HFFc6 (cell line): ENCODE results near the gene CPPED1. TPM values are rescaled to one million over a fixed set of nuclear protein-coding genes. Genes with fewer than 3 reads are reported as not detected.
"Not testable (repeated sequence)": the region's sequence is repeated elsewhere in the genome, so short reads cannot be mapped to it uniquely, and the experiment has no call there.

ENCODE experiments used
- DNase-seq: peaks from one replicate; pipeline ENCODE4 v3.0.0-alpha.2; 2018
- H3K27ac Mint-ChIP-seq: 2 replicates; pipeline ENCODE4 v1.8.0; 2020; ENCODE audit warnings: mild to moderate bottlenecking, mixed read lengths
- H3K27me3 Mint-ChIP-seq: 2 replicates; pipeline ENCODE4 v1.8.0; 2021; ENCODE audit warnings: mild to moderate bottlenecking, moderate library complexity, mixed read lengths; ENCODE audit not compliant: insufficient read depth
- H3K36me3 Mint-ChIP-seq: 2 replicates; pipeline ENCODE4 v1.8.0; 2021; ENCODE audit warnings: low read depth, mixed read lengths
- H3K4me1 Mint-ChIP-seq: 2 replicates; pipeline ENCODE4 v1.8.0; 2020; ENCODE audit warnings: low read depth, mixed read lengths
- H3K4me3 Mint-ChIP-seq: 2 replicates; pipeline ENCODE4 v1.8.0; 2020; ENCODE audit warnings: mild to moderate bottlenecking, moderate library complexity, mixed read lengths
- H3K9me3 Mint-ChIP-seq: 2 replicates; pipeline ENCODE4 v1.8.0; 2020; ENCODE audit warnings: mild to moderate bottlenecking, mixed read lengths
- CTCF ChIP-seq: fragments of 200-600 bp; sonication (generic); IDR thresholded peaks from 2 replicates; pipeline ENCODE4 v1.5.0; 2021; ENCODE audit warnings: antibody characterized with exemption, mild to moderate bottlenecking
- total RNA-seq, 6 experiments: library from RNA; stranded (reverse); fragmentation: NEBNext Ultra II Directional; extraction: Animal tissue kit (Norgen Biotek cat#: 25700); gene quantifications; 2 replicates in 1 of 6; 3 replicates in 5 of 6; pipeline ENCODE4 v1.2.3, GENCODE V29; 2021

CPPED1 gene
- total RNA-seq, 6 experiments from 2014 or later = 54.6 to 66.7 (median 63.1) TPM

GRCh38 chr16:12766853-12767252, 36.8 kb downstream of the CPPED1 start:
- H3K4me3 Mint-ChIP-seq = no peak overlapping the region
- peaks cover 11% of the 10 kb centered on the region; the same call in 1 of the 2 replicates for H3K4me1 Mint-ChIP-seq
- no peaks in the 10 kb centered on the region; the same call in 1 of the 2 replicates for H3K27me3 Mint-ChIP-seq
- H3K27ac Mint-ChIP-seq = no peak overlapping the region
- no peak for TF ChIP-seq CTCF
- H3K9me3 Mint-ChIP-seq = no peaks in the 10 kb centered on the region
- peaks cover 12% of the 10 kb centered on the region for H3K36me3 Mint-ChIP-seq
- no peak for DNase-seq

DNA sequence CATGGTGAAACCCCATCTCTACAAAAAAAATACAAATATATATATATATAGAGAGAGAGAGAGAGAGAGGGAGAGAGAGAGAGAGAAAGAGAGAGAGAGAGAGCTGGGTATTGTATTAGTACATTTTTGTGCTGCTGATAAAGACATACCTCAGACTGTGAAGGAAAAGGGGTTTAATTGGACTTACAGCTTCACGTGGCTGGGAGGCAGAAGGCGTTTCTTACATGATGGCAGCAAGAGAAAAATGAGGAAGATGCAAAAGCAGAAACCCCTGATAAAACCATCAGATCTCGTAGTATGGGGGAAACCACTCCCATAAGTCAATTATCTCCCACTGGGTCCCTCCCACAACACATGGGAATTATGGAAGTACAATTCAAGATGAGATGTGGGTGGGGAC, 37.5 kb downstream of the CPPED1 start:
- H3K4me3 Mint-ChIP-seq, H3K27me3 Mint-ChIP-seq, H3K27ac Mint-ChIP-seq, DNase-seq, H3K9me3 Mint-ChIP-seq, H3K4me1 Mint-ChIP-seq: not testable (repeated sequence)
- H3K36me3 Mint-ChIP-seq = peaks cover 16% of the 10 kb centered on the region

DNA sequence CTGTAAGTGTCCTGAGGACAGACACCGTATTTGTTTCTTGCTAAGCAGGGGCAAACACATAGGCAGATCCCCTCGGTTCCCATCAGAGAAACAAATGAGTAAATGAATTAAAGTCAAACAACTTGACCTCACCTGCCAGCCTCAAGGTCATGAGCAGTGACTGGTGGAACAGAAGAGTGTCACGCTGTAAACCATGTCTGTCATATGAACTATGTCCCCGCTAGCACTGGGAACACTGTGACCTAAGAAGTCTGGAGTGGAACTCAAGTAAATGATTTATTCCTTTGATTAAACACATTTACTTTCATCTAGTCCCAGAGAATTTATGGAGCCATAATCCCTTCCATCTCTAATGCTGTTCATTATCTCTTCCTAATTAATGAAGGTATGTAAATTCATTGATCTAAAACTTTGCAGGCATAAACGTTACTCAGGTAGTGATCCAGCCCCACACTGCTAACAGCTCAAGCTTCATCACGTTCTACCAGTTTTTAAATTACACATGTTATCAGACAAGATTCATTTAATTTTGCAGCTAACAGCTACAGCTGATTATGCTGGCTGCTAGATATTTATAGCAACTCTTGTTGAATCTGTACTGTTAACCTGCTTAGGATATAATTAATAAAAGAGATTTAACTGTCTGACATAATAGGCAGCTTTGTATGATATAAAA, 38.7 kb downstream of the CPPED1 start:
- Mint-ChIP-seq H3K4me3 (no peak overlapping the region), H3K4me1 (peaks cover under 1% of the 10 kb centered on the region; the same call in 1 of the 2 replicates), H3K27me3 (no peaks in the 10 kb centered on the region; the same call in 1 of the 2 replicates), H3K27ac (no peak overlapping the region), H3K9me3 (no peaks in the 10 kb centered on the region), H3K36me3 (peaks cover 22% of the 10 kb centered on the region)
- no peak for TF ChIP-seq CTCF
- DNase-seq = no peak

DNA sequence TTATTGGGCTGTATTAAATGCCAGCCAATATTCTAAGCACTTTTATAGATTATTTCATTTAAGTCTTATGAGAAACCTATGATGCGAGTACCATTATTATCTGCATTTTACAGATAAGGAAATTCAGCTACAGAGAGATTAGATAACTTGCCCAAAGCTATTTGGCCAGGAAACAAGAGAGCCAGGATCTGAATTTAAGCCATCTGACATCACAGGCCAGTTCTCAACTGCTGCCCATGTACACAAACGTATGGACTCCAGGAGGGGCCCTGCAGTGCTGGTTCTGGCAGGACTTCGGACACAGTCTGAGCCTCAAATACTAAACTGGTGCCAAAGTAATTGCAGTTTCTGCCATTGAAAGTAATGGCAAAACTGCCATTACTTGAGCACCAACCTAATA, 40.2 kb downstream of the CPPED1 start:
- peaks cover 24% of the 10 kb centered on the region for H3K36me3 Mint-ChIP-seq

GRCh38 chr16:12760819-12761611, 42.7 kb downstream of the CPPED1 start:
- Mint-ChIP-seq H3K36me3 (peaks cover 20% of the 10 kb centered on the region), H3K4me1 (peaks cover 15% of the 10 kb centered on the region; the same call in 1 of the 2 replicates), H3K27ac (no peak overlapping the region)

More for the DNA sequence above, 40.2 kb downstream of the CPPED1 start:
- Mint-ChIP-seq H3K9me3 (no peaks in the 10 kb centered on the region), H3K4me3 (no peak overlapping the region), H3K4me1 (peaks cover 2% of the 10 kb centered on the region; the same call in 1 of the 2 replicates), H3K27ac (no peak overlapping the region), H3K27me3 (no peaks in the 10 kb centered on the region; the same call in 1 of the 2 replicates)
- DNase-seq = no peak
- no peak for TF ChIP-seq CTCF

More at GRCh38 chr16:12760819-12761611, 42.7 kb downstream of the CPPED1 start:
- Mint-ChIP-seq H3K27me3 (no peaks in the 10 kb centered on the region), H3K9me3 (no peaks in the 10 kb centered on the region), H3K4me3 (no peak overlapping the region)
- no peak for DNase-seq
- TF ChIP-seq CTCF = no peak
